Right atrium auricular region (tissue), 2 donors: Measurements from ENCODE around the gene TRPM6. TPM values are rescaled to one million over a fixed set of nuclear protein-coding genes. Genes with fewer than 3 reads are reported as not detected.

Experiments
- DNase-seq: peaks from one replicate; pipeline ENCODE4 v3.0.0-alpha.2; 2019; ENCODE audit warnings: low spot score
- H3K27ac ChIP-seq, 2 donors: fragments of 200-600 bp; sonication (generic); 1 replicate in 1 of 2; 2 replicates in 1 of 2; pipeline ENCODE4 v1.5.1; 2016 to 2019
- H3K27me3 ChIP-seq, 2 donors: fragments of 200-600 bp; sonication (generic); one replicate each; pipeline versions ENCODE4 v1.5.1 to v1.6.0; 2017 to 2019
- H3K36me3 ChIP-seq: fragments of 200-600 bp; sonication (generic); one replicate; pipeline ENCODE4 v1.5.1; 2016
- H3K4me1 ChIP-seq, 2 donors: fragments of 200-600 bp; sonication (generic); one replicate each; pipeline versions ENCODE4 v1.5.1 to v1.6.0; 2017 to 2019
- H3K4me3 ChIP-seq, 2 donors: fragments of 200-600 bp; sonication (generic); 1 replicate in 1 of 2; 2 replicates in 1 of 2; pipeline ENCODE4 v1.5.1; 2017 to 2019; ENCODE audit warnings: mild to moderate bottlenecking in 1 of 2, moderate library complexity in 1 of 2
- H3K9me3 ChIP-seq, 2 donors: fragments of 200-600 bp; sonication (generic); one replicate each; pipeline ENCODE4 v1.5.1; 2019
- total RNA-seq, 2 donors: library from RNA; depleted of rRNA; stranded (reverse); fragments of >200 nt; gene quantifications; one replicate each; pipeline ENCODE4 v1.1.0, GENCODE V29; 2016
- TF ChIP-seq, protein P1 (sequence below), 2 donors: fragments of 200-600 bp; sonication (generic); IDR thresholded peaks; one replicate each; pipeline ENCODE4 v1.5.1; 2019; ENCODE audit warnings: antibody characterized with exemption in 2 of 2

The TRPM6 gene
- total RNA-seq, 2 donors from 2014 or later, result 0.19 to 0.83 TPM

DNA sequence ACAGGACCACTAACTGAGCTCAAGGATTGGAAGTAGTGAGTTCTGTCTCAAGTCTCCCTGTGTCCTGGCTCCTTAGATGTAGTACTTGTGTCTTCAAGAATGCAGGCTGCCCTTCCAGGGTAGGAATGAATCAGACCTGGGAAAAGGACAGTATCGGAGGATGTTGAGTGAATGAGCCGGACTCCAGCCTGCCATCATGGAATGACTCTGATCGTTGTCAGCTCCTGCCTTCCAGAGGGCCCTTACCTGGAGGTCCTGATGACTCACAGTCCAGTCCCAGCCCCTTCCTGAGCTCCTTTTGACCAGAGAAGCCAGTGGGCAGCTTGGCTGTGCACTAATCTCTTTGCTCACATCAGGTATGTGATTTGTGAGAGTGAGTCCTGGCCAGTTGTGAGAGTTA lies 161.1 kb downstream of the TRPM6 start:
- no peak for DNase-seq
- no peaks in the 10 kb centered on the region for H3K36me3 ChIP-seq
- H3K27me3 ChIP-seq, result no peaks in the 10 kb centered on the region
- H3K27ac ChIP-seq, result no peak overlapping the region
- H3K9me3 ChIP-seq, result no peaks in the 10 kb centered on the region
- no peaks in the 10 kb centered on the region for H3K4me1 ChIP-seq
- TF ChIP-seq, protein P1, sequence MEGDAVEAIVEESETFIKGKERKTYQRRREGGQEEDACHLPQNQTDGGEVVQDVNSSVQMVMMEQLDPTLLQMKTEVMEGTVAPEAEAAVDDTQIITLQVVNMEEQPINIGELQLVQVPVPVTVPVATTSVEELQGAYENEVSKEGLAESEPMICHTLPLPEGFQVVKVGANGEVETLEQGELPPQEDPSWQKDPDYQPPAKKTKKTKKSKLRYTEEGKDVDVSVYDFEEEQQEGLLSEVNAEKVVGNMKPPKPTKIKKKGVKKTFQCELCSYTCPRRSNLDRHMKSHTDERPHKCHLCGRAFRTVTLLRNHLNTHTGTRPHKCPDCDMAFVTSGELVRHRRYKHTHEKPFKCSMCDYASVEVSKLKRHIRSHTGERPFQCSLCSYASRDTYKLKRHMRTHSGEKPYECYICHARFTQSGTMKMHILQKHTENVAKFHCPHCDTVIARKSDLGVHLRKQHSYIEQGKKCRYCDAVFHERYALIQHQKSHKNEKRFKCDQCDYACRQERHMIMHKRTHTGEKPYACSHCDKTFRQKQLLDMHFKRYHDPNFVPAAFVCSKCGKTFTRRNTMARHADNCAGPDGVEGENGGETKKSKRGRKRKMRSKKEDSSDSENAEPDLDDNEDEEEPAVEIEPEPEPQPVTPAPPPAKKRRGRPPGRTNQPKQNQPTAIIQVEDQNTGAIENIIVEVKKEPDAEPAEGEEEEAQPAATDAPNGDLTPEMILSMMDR (IDR thresholded peaks at IDR 0.05), result no peak
- no peak overlapping the region for H3K4me3 ChIP-seq

DNA sequence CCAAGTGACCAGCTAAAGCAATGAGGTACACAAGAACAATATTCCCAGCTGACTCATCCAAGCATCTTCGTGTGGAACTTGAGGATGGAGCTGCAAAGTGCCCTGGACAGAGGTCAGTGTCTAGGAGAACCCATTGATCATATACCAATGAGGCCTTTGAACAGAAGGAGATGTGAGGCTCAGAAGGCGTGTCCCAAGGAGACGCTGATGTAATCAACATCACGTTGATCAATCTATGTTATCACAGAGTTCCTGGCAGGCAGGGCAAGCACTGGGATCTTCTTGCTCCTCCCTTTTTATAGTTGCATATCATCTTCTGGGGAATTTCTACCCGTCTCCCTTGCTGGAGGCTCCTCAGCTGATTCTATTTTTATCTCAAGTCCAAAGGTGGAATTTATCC lies 163.4 kb downstream of the TRPM6 start:
- Histone ChIP-seq H3K4me3 (no peak overlapping the region), H3K27me3 (no peaks in the 10 kb centered on the region), H3K9me3 (no peaks in the 10 kb centered on the region), H3K27ac (no peak overlapping the region), H3K36me3 (no peaks in the 10 kb centered on the region), H3K4me1 (no peaks in the 10 kb centered on the region)
- DNase-seq, result no peak
- TF ChIP-seq, protein P1 (IDR thresholded peaks at IDR 0.05), result no peak

- Histone ChIP-seq H3K4me1 (no peaks in the 10 kb centered on the region), H3K27me3 (no peaks in the 10 kb centered on the region), H3K27ac (no peak overlapping the region), H3K36me3 (no peaks in the 10 kb centered on the region), H3K4me3 (no peak overlapping the region), H3K9me3 (no peaks in the 10 kb centered on the region)
- TF ChIP-seq, protein P1 (IDR thresholded peaks at IDR 0.05), result no peak
- no peak for DNase-seq
These were observed 165.7 kb downstream of the TRPM6 start for GRCh38 chr9:74721696-74722660.

- TF ChIP-seq, protein P1 (IDR thresholded peaks at IDR 0.05), result no peak
- H3K4me3 ChIP-seq, result no peak overlapping the region
- no peaks in the 10 kb centered on the region for H3K27me3 ChIP-seq
- no peak overlapping the region for H3K27ac ChIP-seq
- DNase-seq, result no peak
- H3K9me3 ChIP-seq, result no peaks in the 10 kb centered on the region
- H3K4me1 ChIP-seq, result no peaks in the 10 kb centered on the region
- H3K36me3 ChIP-seq, result no peaks in the 10 kb centered on the region
These were observed 168.4 kb downstream of the TRPM6 start for GRCh38 chr9:74719306-74719705.

- TF ChIP-seq, protein P1 (IDR thresholded peaks at IDR 0.05), result no peak
- Histone ChIP-seq H3K4me1 (no peaks in the 10 kb centered on the region), H3K27me3 (no peaks in the 10 kb centered on the region)
These were observed 169.0 kb downstream of the TRPM6 start for GRCh38 chr9:74718709-74719108.

More at GRCh38 chr9:74718709-74719108, 169.0 kb downstream of the TRPM6 start:
- Histone ChIP-seq H3K27ac (no peak overlapping the region), H3K9me3 (no peaks in the 10 kb centered on the region), H3K4me3 (no peak overlapping the region), H3K36me3 (no peaks in the 10 kb centered on the region)
- no peak for DNase-seq
